Keratinocyte (primary cell): ENCODE measurements around the gene ACTN1. TPM values are rescaled to one million over a fixed set of nuclear protein-coding genes. Genes with fewer than 3 reads are reported as not detected.

Experiments used
- DNase-seq: peaks from one replicate; pipeline ENCODE4 v3.0.0-alpha.2; 2011; ENCODE audit warnings: low read depth, missing footprints, low spot score
- FAIRE-seq: peaks from 2 replicates; lab custom pipeline; 2011; peaks lifted over from hg19 to GRCh38; lab: Jason Lieb, UNC
- H2AFZ ChIP-seq: 2 replicates; pipeline ENCODE4 v1.6.0; 2012; ENCODE audit warnings: low read length, control low read depth, inconsistent platforms; ENCODE audit not compliant: control insufficient read depth
- H3K27ac ChIP-seq: 2 replicates; pipeline ENCODE4 v1.5.1; 2011; ENCODE audit warnings: low read length; ENCODE audit not compliant: control insufficient read depth, insufficient read depth
- H3K27me3 ChIP-seq: 3 replicates; pipeline ENCODE4 v1.6.0; 2011; ENCODE audit warnings: low read length; ENCODE audit not compliant: control insufficient read depth, insufficient read depth; ENCODE audit errors: extremely low read depth
- H3K36me3 ChIP-seq, 2 experiments: 2 replicates in 1 of 2; 3 replicates in 1 of 2; pipeline ENCODE4 v1.5.1; 2011; ENCODE audit warnings: low read length in 2 of 2, mild to moderate bottlenecking in 1 of 2; ENCODE audit not compliant: control insufficient read depth in 2 of 2, insufficient read depth in 2 of 2; ENCODE audit errors: extremely low read depth in 1 of 2
- H3K4me1 ChIP-seq: 3 replicates; pipeline ENCODE4 v1.5.1; 2011; ENCODE audit warnings: low read length; ENCODE audit not compliant: control insufficient read depth, insufficient read depth; ENCODE audit errors: extremely low read depth
- H3K4me2 ChIP-seq: 3 replicates; pipeline ENCODE4 v1.6.0; 2011; ENCODE audit warnings: low read depth, low read length; ENCODE audit not compliant: control insufficient read depth, insufficient read depth; ENCODE audit errors: extremely low read depth
- H3K4me3 ChIP-seq, 3 experiments: fragments of 200-600 bp in 1 of 3; sonication (generic) in 1 of 3; 2 replicates in 2 of 3; 3 replicates in 1 of 3; pipeline ENCODE4 v1.5.1; 2011 to 2016; ENCODE audit warnings: low read length in 3 of 3, mild to moderate bottlenecking in 3 of 3, control low read depth in 2 of 3, inconsistent platforms in 1 of 3, low read depth in 1 of 3, mixed read lengths in 1 of 3, mixed run types in 1 of 3, moderate library complexity in 1 of 3; ENCODE audit not compliant: control insufficient read depth in 2 of 3, insufficient read depth in 2 of 3; ENCODE audit errors: extremely low read depth in 1 of 3
- H3K79me2 ChIP-seq: 2 replicates; pipeline ENCODE4 v1.6.0; 2012; ENCODE audit warnings: low read length; ENCODE audit not compliant: control insufficient read depth, insufficient read depth
- H3K9ac ChIP-seq: 3 replicates; pipeline ENCODE4 v1.6.0; 2011; ENCODE audit warnings: low read length; ENCODE audit not compliant: control insufficient read depth, insufficient read depth; ENCODE audit errors: extremely low read depth
- H3K9me1 ChIP-seq: 3 replicates; pipeline ENCODE4 v1.6.0; 2011; ENCODE audit warnings: low read length; ENCODE audit not compliant: control insufficient read depth, insufficient read depth; ENCODE audit errors: extremely low read depth
- H3K9me3 ChIP-seq: 2 replicates; pipeline ENCODE4 v1.5.1; 2012; ENCODE audit warnings: low read depth, low read length; ENCODE audit not compliant: control insufficient read depth
- H4K20me1 ChIP-seq: 3 replicates; pipeline ENCODE4 v1.6.0; 2011; ENCODE audit warnings: low read length; ENCODE audit not compliant: control insufficient read depth, insufficient read depth; ENCODE audit errors: extremely low read depth
- EZH2 ChIP-seq: IDR thresholded peaks from one replicate; pipeline ENCODE4 v1.6.1; 2012; ENCODE audit warnings: inconsistent platforms, mild to moderate bottlenecking, low read length, moderate library complexity
- dilution Hi-C: fragments of 300-500 bp; cut with MboI; formaldehyde crosslinking; loops from one replicate; pipeline ENCODE4 v1.7.0; 2020; ENCODE audit warnings: low sequenced_read_pairs; ENCODE audit not compliant: extremely low pct_ligation_motif_present
- polyA plus RNA-seq, 5 experiments: library from polyadenylated mRNA; depleted of rRNA in 3 of 5; stranded (reverse) in 3 of 5; stranded (forward) in 1 of 5; unstranded in 1 of 5; fragments of >200 nt; gene quantifications; 1 replicate in 1 of 5; 2 replicates in 3 of 5; 3 replicates in 1 of 5; pipeline versions ENCODE4 v1.2.1 to v1.2.3, GENCODE V29; 2011 to 2012; ENCODE audit warnings: missing spikeins in 2 of 5, low read depth in 1 of 5, low replicate concordance in 1 of 5
- TF ChIP-seq, protein P1 (sequence below), 3 experiments: IDR thresholded peaks in 1 of 3; conservative IDR thresholded peaks in 1 of 3; optimal IDR thresholded peaks in 1 of 3; 2 replicates in 2 of 3; 3 replicates in 1 of 3; pipeline versions ENCODE3 to v1.5.1; 2011; ENCODE audit warnings: low read length in 3 of 3, mild to moderate bottlenecking in 3 of 3, moderate library complexity in 2 of 3, control low read depth in 1 of 3, inconsistent platforms in 1 of 3; ENCODE audit not compliant: insufficient read depth in 2 of 3; ENCODE audit errors: extremely low read depth in 1 of 3

The ACTN1 gene
- polyA plus RNA-seq, 1 donor (not counting 4 experiments of a cell fraction or from before 2014, with no cell fraction given) = 558 TPM

DNA sequence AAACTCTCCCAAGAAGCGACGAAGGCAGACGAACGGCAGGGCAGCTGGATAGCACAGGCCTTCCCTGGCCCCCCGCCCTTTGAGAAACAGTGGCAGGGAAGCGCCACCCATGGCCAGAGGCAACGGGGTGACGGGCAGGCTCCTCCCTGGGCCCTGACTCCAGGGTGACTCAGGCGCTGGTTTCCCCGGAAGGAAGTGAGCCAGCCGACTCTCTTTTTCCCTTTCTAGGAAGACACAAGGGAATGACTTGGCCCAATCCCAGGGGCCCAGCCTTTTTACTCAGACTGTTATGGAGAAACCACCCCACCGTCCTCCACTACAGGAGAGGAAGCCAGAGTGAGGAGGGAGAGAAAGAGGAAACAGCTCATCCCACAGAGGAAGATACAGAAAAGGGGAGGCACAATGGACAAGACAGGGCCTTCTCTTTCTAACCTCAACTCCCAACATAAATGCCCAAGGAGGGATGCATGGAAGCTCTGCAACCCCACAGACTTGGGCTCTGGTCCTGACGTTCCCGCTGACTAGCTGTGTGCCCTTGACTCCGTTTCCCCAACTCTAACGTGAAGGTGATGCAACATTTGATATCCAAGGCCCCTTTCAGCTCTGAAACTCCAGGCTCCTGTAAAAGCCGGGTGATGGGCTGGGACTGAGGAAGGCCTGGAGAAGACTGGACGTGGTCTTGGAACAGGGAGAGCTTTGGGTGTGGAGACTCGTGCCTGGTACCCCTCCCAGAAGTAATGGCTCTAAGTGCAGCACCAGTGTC, 27.9 kb downstream of the ACTN1 start:
- Histone ChIP-seq H2AFZ (no peak overlapping the region), H3K9me1 (peaks cover 13% of the 10 kb centered on the region), H3K9ac (peak overlapping the region; percentile 49), H3K4me3 (peak overlapping the region in 1 of 3 experiments; percentile 12), H4K20me1 (peaks cover 40% of the 10 kb centered on the region), H3K27ac (peak overlapping the region; percentile 73), H3K9me3 (no peaks in the 10 kb centered on the region), H3K4me1 (peaks cover 98% of the 10 kb centered on the region), H3K4me2 (peak overlapping the region; percentile 80), H3K36me3 (peaks cover 15 to 46% of the 10 kb centered on the region in 2 experiments), H3K27me3 (no peaks in the 10 kb centered on the region), H3K79me2 (peaks cover 88% of the 10 kb centered on the region)
- TF ChIP-seq EZH2 = no peak
- TF ChIP-seq, protein P1, sequence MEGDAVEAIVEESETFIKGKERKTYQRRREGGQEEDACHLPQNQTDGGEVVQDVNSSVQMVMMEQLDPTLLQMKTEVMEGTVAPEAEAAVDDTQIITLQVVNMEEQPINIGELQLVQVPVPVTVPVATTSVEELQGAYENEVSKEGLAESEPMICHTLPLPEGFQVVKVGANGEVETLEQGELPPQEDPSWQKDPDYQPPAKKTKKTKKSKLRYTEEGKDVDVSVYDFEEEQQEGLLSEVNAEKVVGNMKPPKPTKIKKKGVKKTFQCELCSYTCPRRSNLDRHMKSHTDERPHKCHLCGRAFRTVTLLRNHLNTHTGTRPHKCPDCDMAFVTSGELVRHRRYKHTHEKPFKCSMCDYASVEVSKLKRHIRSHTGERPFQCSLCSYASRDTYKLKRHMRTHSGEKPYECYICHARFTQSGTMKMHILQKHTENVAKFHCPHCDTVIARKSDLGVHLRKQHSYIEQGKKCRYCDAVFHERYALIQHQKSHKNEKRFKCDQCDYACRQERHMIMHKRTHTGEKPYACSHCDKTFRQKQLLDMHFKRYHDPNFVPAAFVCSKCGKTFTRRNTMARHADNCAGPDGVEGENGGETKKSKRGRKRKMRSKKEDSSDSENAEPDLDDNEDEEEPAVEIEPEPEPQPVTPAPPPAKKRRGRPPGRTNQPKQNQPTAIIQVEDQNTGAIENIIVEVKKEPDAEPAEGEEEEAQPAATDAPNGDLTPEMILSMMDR (optimal IDR thresholded peaks at IDR 0.05 in 1 of 3, IDR thresholded peaks at IDR 0.05 in 1 of 3, conservative IDR thresholded peaks at IDR 0.05 in 1 of 3; ENCODE audit: extremely low read depth in 1 of 3, insufficient read depth in 2 of 3, low read length in 3 of 3) = no peak
- FAIRE-seq = peak; percentile 87
- dilution Hi-C loops = no loop called here
- peak; percentile 93 for DNase-seq

DNA sequence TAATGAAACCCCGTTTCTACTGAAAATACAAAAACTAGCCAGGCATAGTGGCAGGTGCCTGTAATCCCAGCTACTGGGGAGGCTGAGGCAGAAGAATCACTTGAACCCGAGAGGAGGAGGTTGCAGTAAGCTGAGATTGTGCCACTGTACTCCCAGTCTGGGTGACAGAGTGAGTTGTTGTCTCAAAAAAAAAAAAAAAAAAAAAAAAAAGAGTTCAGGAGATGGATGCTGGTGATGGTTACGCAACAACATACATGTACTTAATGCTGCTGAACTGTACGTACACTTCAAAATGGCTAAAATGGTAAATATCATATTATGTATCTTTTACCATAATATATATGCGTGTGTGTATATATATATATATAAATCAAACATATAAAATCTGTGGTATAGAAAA, 29.0 kb downstream of the ACTN1 start:
- H3K27ac ChIP-seq = peak overlapping the region; percentile 73

More for the DNA sequence above, 29.0 kb downstream of the ACTN1 start:
- no peak overlapping the region for H3K4me3 ChIP-seq
- peaks cover 10 to 45% of the 10 kb centered on the region in 2 experiments for H3K36me3 ChIP-seq
- H3K9me3 ChIP-seq = no peaks in the 10 kb centered on the region
- no peak overlapping the region for H3K9ac ChIP-seq
- peak overlapping the region; percentile 56 for H3K4me2 ChIP-seq
- no peak for TF ChIP-seq EZH2
- TF ChIP-seq, protein P1 (optimal IDR thresholded peaks at IDR 0.05 in 1 of 3, IDR thresholded peaks at IDR 0.05 in 1 of 3, conservative IDR thresholded peaks at IDR 0.05 in 1 of 3; ENCODE audit: extremely low read depth in 1 of 3, insufficient read depth in 2 of 3, low read length in 3 of 3) = no peak
- dilution Hi-C loops = no loop called here
- no peak for DNase-seq
- peaks cover 40% of the 10 kb centered on the region for H4K20me1 ChIP-seq
- H3K27me3 ChIP-seq = no peaks in the 10 kb centered on the region
- no peak overlapping the region for H2AFZ ChIP-seq
- peaks cover 98% of the 10 kb centered on the region for H3K4me1 ChIP-seq
- H3K79me2 ChIP-seq = peaks cover 88% of the 10 kb centered on the region
- FAIRE-seq = no peak
- H3K9me1 ChIP-seq = peaks cover 11% of the 10 kb centered on the region
